EH (cell line): ENCODE results near the gene GSDME.
"Not testable (repeated sequence)": the region's sequence is repeated elsewhere in the genome, so short reads cannot be mapped to it uniquely, and the experiment has no call there.

ENCODE experiments used
- DNase-seq: peaks from one replicate; pipeline ENCODE4 v3.0.0-alpha.2; 2015; ENCODE audit warnings: low read depth

Gene GSDME

GRCh38 chr7:24741679-24742505 is 15.4 kb downstream of the GSDME start:
- peak; percentile 99 for DNase-seq

- no peak for DNase-seq
These were observed 16.4 kb downstream of the GSDME start for GRCh38 chr7:24740871-24741270.

DNA sequence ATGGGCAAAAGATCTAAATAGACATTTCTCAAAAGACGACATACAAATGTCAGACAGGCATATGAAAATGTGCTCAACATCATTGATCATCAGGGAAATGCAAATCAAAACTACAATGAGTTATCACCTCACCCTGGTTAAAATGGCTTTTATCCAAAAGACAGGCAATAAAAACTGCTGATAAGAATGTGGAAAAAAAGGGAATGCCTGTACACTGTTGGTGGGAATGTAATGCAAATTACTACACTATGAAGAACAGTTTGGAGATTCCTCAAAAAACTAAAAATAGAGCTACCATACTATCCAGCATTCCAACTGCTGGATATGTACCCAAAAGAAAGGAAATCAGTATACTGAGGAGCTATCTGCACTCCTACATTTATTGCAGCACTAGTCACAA is 18.0 kb downstream of the GSDME start:
- peak; percentile 62 for DNase-seq

GRCh38 chr7:24738577-24738976 is 18.7 kb downstream of the GSDME start:
- DNase-seq, result no peak

GRCh38 chr7:24737281-24737680 is 20.0 kb downstream of the GSDME start:
- DNase-seq, result no peak

GRCh38 chr7:24735594-24735993 is 21.7 kb downstream of the GSDME start:
- not testable (repeated sequence) for DNase-seq

DNA sequence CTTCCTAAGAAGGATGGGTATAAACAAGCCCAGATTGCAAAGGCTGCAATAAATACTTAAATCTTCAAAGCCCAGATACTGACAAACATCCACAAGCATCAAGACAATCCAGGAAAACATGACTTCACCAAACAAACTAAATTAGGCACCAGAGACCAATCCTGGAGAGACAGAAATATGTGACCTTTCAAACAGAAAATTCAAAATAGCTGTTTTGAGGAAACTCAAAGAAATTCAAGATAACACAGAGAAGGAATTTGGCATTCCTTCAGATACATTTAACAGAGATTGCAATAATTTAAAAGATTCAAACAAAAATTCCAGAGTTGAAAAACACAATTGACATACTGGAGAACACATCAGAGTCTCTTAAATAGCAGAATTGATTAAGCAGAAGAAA is 23.0 kb downstream of the GSDME start:
- DNase-seq, result peak; percentile 60

DNA sequence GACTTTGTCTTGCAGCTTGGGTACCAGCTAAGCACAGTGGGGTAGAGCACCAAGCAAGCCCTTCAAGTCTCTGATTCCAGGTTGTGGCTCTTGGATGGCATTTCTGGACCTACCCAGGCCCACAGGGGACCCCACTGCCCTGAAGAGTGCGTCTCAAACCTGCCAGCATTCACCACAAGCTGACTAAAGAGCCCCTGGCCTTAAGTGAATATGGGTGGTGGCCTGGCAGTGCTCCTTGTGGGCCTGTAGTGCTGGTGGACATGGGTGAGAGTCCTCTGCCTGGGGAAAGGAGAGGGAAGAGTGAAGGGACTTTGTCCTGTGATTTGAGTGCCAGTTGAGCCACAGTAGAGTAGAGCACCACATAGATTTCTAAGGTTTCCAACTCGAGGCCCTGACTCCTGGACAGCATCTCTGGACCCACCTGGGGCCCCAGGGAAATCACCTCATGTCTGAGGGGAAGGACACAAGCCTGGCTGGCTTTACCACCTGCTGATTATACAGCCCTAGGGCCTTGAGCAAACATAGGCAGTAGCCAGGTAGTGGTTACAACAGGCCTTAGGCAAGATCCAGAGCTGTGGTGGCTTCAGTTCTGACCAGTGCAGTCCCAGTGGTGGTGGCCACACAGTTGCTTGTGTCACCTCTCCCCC is 23.7 kb downstream of the GSDME start:
- no peak for DNase-seq

GRCh38 chr7:24732646-24733413 is 24.4 kb downstream of the GSDME start:
- peak; percentile 70 for DNase-seq

DNA sequence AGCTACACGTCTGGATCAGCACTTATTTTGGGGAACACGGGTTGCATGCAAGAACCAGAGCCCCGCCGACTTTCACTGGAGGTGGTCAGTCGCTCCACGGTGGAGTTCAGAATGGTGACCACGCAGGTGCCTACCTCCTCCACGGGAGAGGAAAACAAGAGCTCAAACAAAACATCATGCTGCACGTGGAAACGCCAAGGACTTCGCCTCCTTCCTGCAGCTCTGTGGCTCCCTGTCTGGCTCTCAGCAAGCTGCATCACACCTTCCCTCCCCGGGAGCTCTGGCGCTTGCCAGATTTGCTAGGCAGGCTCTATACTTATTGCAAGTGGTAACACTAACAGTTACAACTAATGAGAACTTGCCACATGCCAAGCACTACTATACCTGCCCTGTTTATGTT is 26.0 kb downstream of the GSDME start:
- no peak for DNase-seq

DNA sequence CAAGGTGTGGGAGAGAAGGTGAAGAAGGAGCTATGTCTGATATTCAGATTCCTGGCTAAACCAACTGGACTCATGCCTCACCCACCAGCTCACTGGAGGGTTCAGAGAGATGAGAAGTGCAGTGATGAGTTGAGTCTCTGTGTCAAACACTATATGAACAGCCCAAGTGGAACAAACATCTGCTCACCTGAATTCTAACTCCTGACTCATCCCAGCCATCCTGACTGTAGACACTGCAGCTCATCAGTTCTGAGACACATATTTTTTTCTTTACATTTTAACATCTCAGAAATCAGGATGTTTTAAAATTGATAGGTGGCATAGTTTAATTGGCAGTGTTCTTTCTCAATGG is 27.3 kb downstream of the GSDME start:
- DNase-seq, result no peak

DNA sequence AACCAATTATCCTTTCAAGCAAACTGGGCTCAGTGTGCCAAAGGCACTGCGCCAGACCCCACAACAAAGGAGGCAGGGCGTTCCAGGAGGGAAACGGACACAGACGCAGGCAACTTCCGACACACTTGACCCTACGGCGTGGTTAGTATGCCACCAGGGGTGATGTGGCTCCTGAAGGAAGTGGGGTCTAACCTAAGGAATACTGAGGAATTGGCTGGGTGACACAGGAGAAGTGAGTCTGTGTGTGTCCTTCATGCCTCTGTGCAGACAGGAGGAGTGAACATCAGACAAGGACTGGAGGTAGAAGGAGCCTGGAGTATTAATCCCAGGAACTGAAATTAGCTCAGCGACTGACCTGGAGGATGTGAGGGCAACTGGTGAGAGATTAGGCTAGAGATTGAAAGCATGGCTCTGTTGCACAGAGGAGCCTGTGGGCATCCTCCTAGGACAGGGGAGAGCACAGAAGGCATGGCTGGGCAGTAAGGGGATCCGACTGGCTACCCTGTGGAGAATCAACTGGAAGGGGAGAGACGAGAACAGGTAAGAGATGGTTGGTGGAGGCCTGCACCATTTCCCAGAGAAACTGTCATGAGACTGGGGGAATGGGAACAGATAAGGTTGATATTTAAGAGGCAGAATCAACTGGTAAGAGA is 27.8 kb downstream of the GSDME start:
- no peak for DNase-seq

DNA sequence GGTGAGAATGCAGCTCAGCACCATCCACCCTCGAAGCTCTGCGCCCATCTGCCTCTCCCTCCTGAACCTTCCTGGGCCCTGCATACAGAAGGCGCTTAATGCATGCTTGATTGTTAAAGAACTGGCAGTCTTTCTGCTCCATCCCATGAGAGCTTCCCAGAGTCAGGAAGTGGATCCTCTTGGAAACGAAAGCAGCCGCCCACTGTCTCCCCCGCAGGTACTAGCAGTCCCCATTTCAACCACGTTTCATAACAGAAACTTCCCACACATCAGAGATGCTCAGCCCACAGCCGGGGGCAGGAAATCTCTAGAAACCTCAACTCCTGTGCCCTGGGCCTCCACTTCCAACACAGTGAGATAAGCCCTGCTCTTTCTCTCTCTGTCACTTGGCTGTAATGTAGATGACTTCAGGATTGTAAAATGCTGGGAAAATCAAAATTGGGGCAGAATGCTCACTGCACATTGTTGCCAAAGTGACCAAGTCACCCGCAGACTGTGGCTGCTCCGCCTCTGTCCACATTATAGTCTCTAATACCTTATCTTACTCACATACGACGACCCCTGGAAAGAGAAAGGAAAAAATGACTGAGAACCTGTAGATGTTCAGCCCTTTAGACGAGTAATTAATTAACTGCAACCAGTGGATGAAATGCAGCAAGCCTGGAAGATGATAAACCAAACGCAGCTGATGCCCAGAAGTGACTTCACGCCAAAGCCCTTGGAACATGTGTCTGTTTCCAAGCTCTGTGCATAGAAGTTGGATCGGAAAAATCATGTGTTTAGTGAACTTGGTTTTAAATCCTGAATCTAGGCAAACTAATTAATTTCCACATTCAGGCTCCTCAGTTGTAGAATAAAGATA is 28.5 kb downstream of the GSDME start:
- no peak for DNase-seq

GRCh38 chr7:24728121-24728500 is 29.2 kb downstream of the GSDME start:
- DNase-seq, result no peak

- DNase-seq, result no peak
These were observed 29.8 kb downstream of the GSDME start for GRCh38 chr7:24727154-24728120.

GRCh38 chr7:24725554-24726241 is 31.6 kb downstream of the GSDME start:
- no peak for DNase-seq

DNA sequence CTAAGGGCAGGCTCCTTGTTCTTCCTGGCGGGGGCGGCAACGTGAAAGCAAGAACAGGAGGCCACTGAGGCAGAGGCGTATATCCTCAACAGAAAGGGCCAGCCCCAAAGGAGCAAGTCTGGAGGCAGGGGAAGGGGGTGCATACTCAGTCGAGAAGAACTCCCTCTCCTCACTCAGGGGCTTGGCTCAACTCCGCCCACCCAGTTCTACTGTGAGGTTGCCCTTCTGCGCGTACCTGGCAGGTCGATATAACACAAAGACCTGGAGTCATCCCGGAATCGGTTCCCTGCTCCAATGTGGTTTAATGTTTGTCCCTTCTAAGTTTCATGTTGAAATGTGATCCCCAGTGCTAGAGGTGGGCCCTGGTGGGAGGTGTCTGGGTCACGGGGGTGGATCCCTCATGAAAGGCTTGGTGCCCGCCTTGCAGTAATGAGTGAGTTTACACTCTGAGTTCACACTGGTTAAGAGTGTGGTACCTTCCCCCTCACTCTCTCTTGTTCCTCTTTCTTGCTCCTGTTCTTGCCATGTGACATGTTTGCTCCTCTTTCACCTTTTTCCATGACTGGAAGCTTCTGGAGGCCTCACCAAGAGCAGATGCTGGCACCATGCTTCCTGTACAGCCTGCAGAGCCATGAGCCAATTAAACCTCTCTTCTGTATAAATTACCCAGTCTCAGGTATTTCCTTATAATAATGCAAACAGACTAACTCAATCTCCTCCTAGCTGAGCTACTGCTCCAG is 32.6 kb downstream of the GSDME start:
- no peak for DNase-seq

DNA sequence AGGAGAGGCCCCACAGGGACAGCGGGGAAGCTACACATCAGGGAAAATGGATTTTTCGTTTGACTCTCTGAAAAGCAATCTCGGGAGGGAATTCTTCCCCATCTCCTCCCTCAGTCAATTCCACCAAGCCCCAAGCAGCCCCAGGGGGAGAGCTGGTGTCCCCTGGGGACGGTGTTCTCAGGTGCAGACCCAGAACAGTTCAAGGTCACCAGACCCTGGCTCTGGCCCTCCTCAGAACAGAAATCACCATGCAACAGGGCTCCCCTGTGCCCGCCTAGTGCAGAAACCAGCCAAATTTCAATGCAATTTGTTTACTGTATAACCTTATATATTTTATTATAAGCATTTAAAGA is 34.1 kb downstream of the GSDME start:
- no peak for DNase-seq
